ENCODE data around the gene GALNT4.

Gene GALNT4

GRCh38 chr12:89528434-89528833, 3.8 kb upstream of the GALNT4 start:
- no peak for DNase-seq

DNA sequence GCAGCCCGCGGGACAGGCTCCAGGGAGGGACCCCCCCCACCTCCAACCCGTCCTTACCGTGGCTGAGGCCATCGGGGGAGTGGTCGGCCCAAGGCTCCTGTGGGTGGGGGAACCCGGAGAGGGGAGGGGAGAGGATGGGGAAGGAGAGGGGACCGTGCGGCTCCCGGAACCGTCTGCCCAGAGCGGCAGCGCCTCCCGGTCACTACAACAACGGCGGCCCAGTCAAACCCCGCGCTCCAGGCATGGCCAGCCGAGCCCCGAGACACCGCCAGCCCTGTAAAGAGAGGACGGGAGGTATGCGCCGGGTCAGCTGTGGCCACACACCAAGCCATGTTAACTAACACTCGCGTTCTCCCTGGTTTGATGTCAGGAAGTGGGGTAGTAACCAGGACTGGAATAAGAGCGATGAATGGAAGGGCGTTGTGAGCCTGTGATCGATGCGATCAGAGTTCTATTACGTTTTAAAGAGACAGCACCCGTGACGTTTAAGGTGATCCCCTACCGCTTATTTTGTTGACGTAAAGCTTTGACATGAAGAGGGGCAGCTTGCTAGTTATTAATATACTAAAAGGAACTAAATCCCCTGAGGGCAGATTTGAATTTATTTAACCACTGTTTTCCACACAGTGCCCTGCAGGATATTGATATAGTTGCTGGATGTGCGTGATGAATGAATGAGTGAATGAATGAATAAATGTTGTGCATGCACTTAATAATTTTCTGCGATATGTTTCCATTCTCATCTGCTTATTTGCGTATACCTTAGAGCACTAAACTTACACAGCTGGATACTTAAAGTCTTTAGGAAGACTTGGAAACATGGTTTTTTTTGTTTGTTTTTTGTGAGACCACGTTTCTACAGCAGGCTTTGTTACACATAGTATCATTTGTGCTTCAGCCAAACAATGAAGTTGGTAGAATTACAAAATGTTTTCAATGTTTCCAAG, 1.5 kb upstream of the GALNT4 start, which contains the start of gene POC1B:
TSS of gene POC1B (minus strand) at position 224 of the 947 bp plus-strand sequence. CDS start at position 72, 152 bp downstream.
- peak; percentile 29 for DNase-seq

DNA sequence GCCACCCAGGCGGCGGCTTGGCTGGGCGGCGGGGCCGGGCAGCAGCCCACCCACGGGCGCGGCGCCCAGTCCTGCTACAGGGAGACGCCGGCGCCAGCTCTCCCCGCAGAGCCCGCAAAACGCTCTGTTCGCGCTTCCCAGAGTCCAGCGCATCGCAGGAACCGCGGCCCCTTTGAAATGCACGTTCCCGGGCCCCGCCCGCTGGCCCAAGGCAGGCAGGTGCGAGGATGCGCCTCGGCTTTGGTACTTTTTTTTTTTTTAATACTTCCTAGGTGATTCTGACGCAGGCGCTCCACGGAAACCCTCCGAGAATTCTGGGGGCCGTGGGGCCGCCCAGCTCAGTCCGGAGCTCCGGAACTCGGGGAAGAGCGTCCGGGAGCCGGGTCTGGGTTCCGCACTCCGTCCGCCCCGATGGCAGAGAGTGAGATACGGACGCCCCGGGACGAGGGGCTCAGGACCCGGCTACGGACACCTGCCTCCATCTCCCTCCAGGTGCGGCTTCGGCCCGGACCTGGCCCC, 768 bp upstream of the GALNT4 start:
- no peak for DNase-seq

DNA sequence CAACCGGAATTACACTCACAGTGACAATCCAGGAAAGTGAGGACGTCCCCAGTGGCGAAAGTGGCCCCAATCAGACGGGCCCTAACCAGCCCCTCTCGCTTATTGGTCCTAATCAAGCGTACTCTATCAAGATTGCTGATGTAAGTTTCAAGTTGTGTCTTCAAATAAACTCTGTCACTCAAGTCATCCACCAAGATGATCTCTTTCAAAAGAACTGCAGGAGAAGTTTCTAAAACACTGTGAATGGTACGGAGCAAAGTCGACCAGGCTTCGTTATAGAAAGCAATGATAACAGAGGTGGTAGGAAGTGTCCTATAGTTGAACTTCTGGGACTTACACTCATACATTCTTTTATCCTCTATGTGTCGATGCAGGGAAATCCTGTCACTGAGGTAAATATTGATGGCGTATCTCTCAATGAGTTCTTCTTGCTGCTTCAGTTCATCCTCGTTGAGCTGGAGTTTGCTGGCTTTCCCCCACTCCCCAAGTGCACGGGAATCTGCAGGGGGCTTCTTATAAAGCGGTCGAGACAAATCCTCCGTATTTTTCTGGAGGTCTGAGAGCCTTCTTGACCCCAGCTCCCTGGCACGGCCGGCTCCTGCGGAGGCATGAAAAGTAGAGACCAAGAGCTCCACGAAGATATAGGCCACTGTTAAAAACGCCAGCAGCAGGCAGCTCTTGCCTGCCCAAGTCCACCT, 604 bp downstream of the GALNT4 start:
- no peak for DNase-seq

DNA sequence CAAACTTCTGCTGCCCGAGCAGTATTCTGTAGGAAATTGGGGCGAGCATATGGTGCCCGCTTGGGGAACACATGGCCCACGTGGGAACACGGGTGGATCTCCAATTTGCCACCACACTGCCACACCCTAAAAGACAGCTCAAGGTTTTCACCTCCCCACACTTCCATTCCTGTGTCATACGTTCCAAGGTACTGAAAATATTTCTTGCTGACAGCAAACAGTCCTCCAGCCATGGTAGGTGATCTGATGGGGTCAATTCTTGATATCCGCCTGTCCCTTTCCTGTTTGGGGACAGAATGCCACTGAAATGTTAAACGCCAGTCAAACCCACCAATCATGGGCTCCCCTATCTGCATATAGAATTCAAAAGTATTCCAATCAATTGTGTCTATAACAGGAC, 1.2 kb downstream of the GALNT4 start:
- no peak for DNase-seq

DNA sequence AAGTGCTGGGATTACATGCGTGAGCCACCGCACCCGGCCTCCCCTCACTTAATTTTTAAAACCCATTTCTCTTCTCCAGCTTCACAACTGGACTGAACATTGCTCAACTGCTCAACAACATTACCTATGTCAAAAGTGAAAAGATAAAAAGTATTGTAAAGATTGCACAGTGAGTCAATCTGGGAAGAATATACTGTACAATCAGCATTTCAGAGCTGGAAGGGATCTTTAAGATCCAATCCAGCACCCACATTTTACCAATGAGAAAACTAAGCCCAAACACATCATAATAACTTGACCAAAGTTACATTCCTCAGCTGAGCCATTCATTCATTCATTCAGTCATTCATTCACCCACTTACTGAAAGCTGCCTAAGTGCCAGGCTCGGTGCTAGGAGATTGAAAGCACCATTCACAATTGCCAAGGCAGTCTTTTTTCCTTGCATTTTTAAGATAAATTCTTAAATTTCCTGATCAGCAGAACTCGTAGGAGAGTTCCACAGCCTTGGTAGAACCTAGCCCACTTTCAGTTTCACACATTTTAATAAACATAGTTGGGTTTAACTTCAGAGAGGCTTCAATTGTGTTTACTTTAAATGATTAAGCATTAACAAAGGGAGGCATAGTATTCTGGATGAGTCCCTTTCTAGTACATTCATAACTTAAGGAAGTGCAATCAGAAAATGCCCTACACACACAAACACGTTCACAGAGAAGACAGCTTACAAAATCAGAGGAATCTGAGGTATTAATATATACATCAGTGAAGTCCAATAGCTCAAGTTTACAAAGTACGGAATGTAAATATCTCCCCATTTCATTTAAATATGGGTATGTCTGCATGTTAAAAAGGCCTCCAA, 3.0 kb downstream of the GALNT4 start:
- no peak for DNase-seq

DNA sequence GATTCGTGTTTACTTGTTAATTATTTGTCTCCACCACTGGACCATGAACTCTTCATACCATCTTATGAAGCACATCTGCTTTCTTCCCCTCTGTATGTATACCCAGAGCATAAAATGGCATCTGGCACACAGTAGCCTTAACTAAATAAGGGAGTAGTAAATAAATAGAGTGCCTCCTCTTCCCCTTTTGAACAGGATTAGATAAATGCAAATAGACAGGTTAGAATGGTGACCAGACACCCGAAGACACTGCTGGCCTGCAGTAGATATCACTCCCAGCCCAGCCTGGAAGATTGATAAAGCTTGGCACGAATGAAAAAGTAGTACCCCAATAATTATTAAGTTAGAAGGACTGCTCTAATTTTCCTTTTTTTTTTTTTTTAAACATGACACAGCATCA, 6.9 kb downstream of the GALNT4 start:
- no peak for DNase-seq

- DNase-seq, result no peak
Observed at GRCh38 chr12:89516633-89517032, 8.0 kb downstream of the GALNT4 start.

- DNase-seq, result no peak
Observed at GRCh38 chr12:89514751-89515150, 9.8 kb downstream of the GALNT4 start.

GRCh38 chr12:89513544-89513943, 11.1 kb downstream of the GALNT4 start:
- no peak for DNase-seq

- DNase-seq, result no peak
Observed at GRCh38 chr12:89507015-89507824, 17.4 kb downstream of the GALNT4 start.

DNA sequence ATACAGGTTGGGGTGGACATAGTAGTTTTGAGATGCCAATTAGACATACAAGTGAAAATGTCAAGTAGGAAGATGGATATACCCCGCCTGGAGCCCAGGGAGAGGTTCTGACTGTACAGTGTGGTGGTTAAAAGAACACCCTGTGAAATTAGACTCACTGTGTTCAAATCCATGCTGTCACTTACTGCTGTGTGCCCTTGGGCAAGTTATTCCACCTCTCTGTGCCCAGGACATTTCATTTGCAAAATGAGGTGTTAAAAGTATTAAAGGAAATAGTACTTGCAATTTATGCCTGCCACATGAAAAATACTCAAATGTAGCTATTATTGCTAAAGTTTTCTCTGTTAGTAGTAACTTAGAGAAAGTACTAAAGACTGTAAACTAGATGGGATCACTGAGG, 18.5 kb downstream of the GALNT4 start:
- DNase-seq, result no peak

DNA sequence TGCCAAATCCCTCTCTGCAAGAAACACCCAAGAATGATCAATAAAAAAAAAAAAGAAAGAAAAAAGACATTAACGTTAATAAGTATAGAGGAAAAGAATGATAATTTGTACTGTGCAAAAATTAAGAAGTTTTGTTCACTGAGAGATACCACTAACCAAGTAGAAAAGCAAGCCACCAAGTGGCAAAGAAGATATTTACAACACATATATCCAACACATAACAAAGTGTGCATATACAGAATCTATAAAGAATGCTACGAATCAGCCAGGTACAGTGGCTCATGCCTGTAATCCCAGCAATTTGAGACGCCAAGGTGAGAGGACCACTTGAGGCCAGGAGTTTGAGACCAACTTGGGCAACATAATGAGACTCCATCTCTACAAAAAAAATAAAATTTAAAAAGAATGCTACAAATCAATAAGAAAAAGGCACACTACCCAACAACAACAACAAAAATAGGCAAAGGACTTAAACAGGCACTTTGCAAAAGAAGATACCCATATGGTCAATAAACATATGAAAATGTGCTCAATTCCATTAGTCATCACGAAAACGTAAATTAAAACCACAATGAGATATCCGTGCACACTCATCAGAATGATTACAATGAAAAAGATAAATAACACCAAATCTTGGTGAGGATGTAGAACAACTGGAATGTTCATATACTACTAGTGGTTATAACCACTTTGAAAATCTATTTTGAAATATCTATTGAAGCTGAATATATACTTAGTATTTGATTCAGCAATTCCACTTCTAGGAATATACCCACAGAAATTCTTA, 19.8 kb downstream of the GALNT4 start:
- DNase-seq, result no peak

GRCh38 chr12:89501793-89502192, 22.8 kb downstream of the GALNT4 start:
- no peak for DNase-seq

DNA sequence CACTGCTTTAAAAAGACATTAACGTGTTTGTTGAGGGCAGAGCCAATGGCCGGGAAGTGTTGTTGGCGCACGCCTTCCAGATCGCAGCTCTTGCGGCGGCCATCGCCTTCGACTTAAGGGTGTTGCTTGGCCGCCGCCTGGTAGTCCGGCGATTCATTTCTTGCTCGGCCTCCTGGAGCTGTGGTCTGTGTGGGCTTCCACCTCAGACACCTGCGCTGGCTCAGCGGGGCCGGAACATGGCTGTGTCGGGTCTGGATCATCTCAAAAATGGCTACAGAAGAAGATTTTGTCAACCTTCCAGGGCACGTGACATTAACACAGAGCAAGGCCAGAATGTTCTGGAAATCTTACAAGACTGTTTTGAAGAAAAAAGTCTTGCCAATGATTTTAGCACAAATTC, 24.7 kb downstream of the GALNT4 start:
- no peak for DNase-seq

GRCh38 chr12:89497467-89497866, 27.1 kb downstream of the GALNT4 start:
- DNase-seq, result no peak

GRCh38 chr12:89497005-89497404, 27.6 kb downstream of the GALNT4 start:
- no peak for DNase-seq

DNA sequence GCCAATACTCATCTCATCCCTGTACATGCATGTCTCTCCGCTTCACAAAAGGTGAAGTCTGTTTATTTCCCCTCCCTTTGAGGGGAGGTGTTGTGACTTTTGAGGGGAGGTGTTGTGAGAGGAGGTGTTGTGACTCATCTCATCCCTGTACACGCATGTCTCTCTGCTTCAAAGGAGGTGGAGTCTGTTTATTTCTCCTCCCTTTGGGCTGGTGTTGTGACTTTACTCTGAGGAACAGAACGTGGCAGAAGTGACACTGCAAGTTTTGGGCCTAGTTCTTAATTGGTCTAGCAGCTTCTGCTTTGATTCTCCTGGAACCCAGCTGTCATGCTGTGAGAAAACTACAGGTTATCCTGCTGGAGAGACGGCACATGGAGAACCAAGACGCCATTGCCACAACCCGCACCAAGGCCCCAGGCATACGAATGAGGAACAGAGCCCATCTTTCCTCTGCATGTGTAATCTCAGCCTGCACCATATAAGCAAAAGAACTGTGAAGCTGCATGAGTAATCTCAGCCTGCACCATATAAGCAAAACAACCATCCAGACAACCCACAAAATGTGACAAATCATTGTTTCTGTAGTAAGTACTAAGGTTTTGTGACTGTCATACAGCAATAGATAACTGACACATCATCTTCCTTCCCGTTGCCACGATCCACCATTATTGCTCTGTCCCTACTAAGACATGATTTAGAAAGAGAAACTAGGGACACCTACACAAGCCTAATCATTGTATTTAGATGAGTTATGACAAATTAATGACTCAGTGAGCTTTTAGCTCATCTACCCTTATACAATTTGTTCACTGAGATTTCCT, 30.0 kb downstream of the GALNT4 start:
- no peak for DNase-seq

- DNase-seq, result no peak
Observed at GRCh38 chr12:89493670-89494302, 30.8 kb downstream of the GALNT4 start.

DNA sequence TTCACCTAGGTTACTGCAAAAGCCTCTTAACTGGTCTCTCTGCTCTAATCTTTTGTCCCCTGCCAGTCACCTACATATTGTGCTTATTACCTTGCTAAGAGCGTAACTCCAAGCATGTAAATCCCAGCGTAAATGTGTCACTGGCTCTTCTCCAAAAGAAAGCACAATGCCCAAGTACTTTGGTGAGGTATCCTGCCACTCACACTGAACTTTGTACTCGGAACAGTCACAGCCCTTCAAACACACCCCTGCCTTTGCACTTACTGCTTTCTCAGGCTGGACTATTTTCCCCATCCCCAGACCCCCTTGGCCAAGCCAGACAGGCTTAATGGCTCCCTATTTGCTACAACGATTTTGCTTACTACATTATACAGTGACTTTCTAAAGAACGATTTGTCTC, 31.7 kb downstream of the GALNT4 start:
- no peak for DNase-seq
